ENCODE results near the gene LLCFC1. TPM values are rescaled to one million over a fixed set of nuclear protein-coding genes. Genes with fewer than 3 reads are reported as not detected.
"Not testable (repeated sequence)": the region's sequence is repeated elsewhere in the genome, so short reads cannot be mapped to it uniquely, and the experiment has no call there.

LLCFC1 gene
- total and polyA plus RNA-seq, 8 donors, result not detected

DNA sequence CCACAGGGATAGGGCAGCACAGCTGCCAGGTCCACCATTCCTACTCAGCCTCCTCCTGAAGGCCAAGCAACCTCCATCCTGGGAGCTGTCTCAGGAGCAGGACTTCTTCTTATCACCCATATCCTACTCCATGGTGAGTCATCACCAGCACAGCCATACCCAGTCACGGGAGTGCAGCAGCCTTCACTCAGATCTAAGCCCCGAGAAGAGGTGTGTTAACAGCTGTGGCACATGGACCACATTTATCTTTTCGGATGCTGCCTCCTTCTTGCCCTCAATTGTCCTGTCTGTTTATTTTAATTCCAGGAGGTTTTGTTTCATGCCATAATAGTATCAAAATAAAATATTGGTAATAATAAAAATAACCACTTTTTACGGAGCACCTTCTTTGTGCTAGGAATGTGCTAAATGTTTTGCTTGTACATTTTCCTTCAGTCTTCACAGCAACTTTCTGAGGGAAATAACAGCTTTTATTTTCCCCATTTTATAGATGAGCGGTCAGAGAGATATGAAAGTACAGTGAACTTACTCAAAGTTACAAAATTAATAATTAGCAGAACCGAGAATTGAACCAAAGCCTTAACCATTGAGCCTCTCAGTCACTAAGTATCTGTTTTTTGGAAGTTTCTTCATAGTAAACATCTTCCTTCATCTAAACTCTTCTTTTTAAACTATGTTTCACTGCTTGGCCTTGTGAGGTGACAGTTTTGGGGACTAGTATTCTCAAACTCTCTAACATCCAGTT lies 25.4 kb downstream of the LLCFC1 start:
- no peak for DNase-seq
- ATAC-seq, result no peak

GRCh38 chr7:142968229-142968628 lies 28.9 kb downstream of the LLCFC1 start:
- Histone ChIP-seq H3K4me3 (no peak overlapping the region), H3K4me1 (no peaks in the 10 kb centered on the region), H3K9me3 (no peaks in the 10 kb centered on the region), H3K27ac (no peak overlapping the region), H3K36me3 (no peaks in the 10 kb centered on the region), H3K27me3 (peaks cover 0 to 10% (median 0%) of the 10 kb centered on the region in 4 donors)
- 68 to 82% methylated on average over 4 of the region's 4 CpGs for WGBS, 2 donors
- no peak for TF ChIP-seq CTCF (IDR thresholded peaks at IDR 0.05)
- ATAC-seq (no peak), DNase-seq (no peak), FAIRE-seq (no peak)
- intact Hi-C loops (cut with DNase I), result no loop called here

More for the DNA sequence above, 25.4 kb downstream of the LLCFC1 start:
- H3K27me3 ChIP-seq, result no peaks in the 10 kb centered on the region
- no peaks in the 10 kb centered on the region for H3K9me3 ChIP-seq
- no peaks in the 10 kb centered on the region for H3K4me1 ChIP-seq
- intact Hi-C loops (cut with DNase I), result no loop called here
- TF ChIP-seq CTCF (IDR thresholded peaks at IDR 0.05), result no peak
- no peak for FAIRE-seq
- no peak overlapping the region for H3K27ac ChIP-seq
- 76 to 83% methylated on average over 6 of the region's 6 CpGs for WGBS, 2 donors
- H3K4me3 ChIP-seq, result no peak overlapping the region
- no peaks in the 10 kb centered on the region for H3K36me3 ChIP-seq

- no peak for DNase-seq
- ATAC-seq, result no peak
- H3K27ac ChIP-seq, result no peak overlapping the region
- H3K4me1 ChIP-seq, result no peaks in the 10 kb centered on the region
- no peak for TF ChIP-seq CTCF (IDR thresholded peaks at IDR 0.05)
- no peak for FAIRE-seq
- no peak overlapping the region for H3K4me3 ChIP-seq
- 56 to 66% methylated on average over 4 of the region's 4 CpGs for WGBS, 2 donors
- no peaks in the 10 kb centered on the region for H3K9me3 ChIP-seq
- peaks cover 0 to 10% (median 0%) of the 10 kb centered on the region in 4 donors for H3K27me3 ChIP-seq
- intact Hi-C loops (cut with DNase I), result no loop called here
- no peaks in the 10 kb centered on the region for H3K36me3 ChIP-seq
Observed at GRCh38 chr7:142969183-142969582, 29.9 kb downstream of the LLCFC1 start.

- Histone ChIP-seq H3K27ac (no peak overlapping the region), H3K4me3 (no peak overlapping the region), H3K27me3 (peaks cover 0 to 10% (median 0%) of the 10 kb centered on the region in 4 donors), H3K36me3 (no peaks in the 10 kb centered on the region), H3K4me1 (no peaks in the 10 kb centered on the region), H3K9me3 (no peaks in the 10 kb centered on the region)
- DNase-seq, result no peak
- ATAC-seq, result no peak
- no peak for TF ChIP-seq CTCF (IDR thresholded peaks at IDR 0.05)
- intact Hi-C loops (cut with DNase I), result no loop called here
- 70 to 75% methylated on average over 3 of the region's 3 CpGs for WGBS, 2 donors
- FAIRE-seq, result no peak
Observed at GRCh38 chr7:142974626-142975025, 35.3 kb downstream of the LLCFC1 start.

DNA sequence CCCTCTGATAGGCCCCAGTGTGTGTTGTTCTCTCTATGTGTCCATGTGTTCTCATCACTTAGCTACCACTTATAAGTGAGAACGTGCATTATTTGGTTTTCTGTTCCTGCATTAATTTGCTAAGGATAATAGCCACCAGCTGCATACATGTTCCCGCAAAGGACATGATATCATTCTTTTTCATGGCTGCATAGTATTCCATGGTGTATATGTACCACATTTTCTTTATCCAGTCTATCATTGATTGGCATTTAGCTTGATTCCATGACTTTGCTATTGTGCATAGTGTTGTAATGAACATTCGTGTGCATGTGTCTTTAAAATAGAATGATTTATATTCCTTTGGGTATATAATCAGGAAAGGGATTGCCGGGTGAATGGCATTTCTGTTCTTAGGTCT lies 39.1 kb downstream of the LLCFC1 start:
- not testable (repeated sequence) for ATAC-seq

More for the DNA sequence above, 39.1 kb downstream of the LLCFC1 start:
- H3K27me3 ChIP-seq; FAIRE-seq; H3K36me3 ChIP-seq; H3K27ac ChIP-seq; H3K4me1 ChIP-seq; DNase-seq; H3K9me3 ChIP-seq; H3K4me3 ChIP-seq; intact Hi-C loops (cut with DNase I): not testable (repeated sequence)
- 75 to 76% methylated on average over 4 of the region's 4 CpGs for WGBS, 2 donors
